ENCODE results near the gene CHRNA10.
"Not testable (repeated sequence)": the region's sequence is repeated elsewhere in the genome, so short reads cannot be mapped to it uniquely, and the experiment has no call there.

CHRNA10 gene

DNA sequence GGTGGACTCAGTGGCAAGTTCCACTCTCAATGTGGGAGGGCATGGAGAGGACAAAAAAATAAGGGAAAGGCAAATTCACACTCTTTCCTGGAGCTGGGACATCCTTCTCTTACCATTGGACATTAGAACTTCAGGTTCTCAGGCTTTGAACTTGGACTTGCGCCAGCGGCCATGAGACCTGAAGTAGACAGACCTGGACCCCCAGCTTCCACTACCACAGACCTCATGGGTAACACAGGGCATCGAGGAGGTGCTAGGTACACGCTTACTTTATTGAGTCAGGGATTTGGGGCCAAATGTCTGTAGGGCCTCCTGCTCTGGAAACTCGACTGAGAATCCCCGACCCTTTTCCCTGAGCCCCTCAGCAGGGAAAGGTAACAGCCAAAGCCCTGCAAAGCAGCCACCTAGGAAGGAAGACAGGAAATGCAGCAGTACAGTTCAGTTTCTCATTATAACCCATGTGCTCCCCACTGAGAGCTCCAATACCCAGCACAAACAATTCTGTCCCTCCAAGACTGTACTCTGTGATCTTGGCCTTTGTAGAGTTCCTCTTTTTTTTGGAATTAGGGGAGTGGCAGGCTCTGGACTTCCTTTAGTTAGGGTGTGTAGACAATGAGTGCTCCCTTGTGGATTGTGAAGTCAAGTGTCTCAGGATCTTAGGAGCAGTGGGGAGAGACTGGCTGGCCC is 5.7 kb downstream of the CHRNA10 start:
- no peak for DNase-seq (ENCODE audit: low spot score)

DNA sequence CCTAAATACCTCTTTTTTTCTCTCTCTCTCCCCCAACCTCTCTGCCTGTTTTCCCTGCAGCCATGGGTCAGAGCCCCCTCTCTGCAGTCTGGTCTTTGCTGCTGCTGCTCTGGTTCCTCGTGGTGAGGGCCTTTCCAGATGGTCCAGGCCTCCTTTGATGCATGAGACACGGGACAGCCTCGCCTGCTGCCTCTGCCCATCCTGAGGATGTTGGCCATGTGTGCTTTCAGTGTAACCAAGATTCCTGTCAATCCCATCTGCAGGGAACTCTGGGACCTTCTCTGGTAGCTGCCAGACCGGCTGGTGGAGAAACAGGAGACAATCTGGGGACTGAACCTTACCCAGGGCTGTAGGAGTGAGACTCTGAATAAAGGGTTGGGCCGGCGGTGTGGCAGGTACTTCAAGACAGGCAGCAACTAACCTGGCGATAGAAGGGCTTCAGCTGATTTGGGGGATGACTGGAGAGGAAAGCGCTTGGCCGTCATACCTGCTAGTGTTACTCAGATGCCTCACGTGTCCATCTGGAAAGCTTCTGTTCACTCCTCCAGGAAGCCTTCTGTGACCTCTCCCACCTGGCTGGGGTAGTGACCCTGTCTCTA is 7.1 kb downstream of the CHRNA10 start:
- no peak for DNase-seq (ENCODE audit: low spot score)

- DNase-seq (ENCODE audit: low spot score) = no peak
Measured at GRCh38 chr11:3662856-3663255, 8.3 kb downstream of the CHRNA10 start.

GRCh38 chr11:3660960-3661359 is 10.2 kb downstream of the CHRNA10 start:
- no peak for DNase-seq (ENCODE audit: low spot score)

DNA sequence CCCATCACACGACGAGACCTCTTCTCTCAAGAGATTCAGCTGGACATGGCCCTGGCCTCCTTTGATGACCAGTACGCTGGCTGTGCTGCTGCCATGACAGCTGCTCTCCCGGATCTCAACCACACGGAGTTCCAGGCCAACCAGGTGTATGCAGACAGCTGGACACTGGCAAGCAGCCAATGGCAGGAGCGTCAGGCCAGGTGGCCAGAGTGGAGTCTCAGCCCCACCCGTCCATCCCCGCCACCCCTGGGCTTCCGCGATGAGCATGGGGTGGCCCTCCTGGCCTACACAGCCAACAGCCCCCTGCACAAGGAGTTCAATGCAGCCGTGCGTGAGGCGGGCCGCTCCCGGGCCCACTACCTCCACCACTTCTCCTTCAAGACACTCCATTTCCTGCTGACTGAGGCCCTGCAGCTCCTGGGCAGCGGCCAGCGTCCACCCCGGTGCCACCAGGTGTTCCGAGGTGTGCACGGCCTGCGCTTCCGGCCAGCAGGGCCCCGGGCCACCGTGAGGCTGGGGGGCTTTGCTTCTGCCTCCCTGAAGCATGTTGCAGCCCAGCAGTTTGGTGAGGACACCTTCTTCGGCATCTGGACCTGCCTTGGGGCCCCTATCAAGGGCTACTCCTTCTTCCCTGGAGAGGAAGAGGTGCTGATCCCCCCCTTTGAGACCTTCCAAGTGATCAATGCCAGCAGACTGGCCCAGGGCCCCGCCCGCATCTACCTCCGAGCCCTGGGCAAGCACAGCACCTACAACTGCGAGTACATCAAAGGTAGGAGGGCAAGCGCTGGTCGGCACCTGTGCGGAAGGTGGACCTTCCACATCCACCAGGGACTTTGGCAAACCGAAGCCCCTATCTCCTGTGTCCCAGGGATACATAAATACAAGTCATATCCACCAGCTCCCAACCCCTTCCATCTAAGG is 11.3 kb downstream of the CHRNA10 start:
- no peak for DNase-seq (ENCODE audit: low spot score)

DNA sequence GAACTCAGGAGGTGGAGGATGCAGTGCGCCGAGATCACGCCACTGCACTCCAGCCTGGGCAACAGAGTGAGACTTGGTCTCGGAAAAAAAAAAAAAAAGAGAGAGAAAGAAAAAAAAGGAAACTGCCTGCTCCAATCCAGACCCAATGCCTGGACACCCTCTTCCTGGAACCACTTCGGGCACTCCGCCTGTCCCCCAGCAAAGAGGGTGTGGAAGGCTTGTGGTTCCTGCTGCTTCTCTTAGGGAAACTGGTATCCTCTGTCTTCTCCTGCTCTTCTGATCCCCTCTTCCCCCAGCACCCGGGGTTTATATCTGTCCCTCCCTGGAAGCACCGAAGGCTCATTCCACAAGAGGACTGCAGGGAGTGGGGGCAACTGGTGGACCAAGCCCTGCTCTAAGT is 12.9 kb downstream of the CHRNA10 start:
- DNase-seq (ENCODE audit: low spot score) = no peak

GRCh38 chr11:3657331-3657730 is 13.9 kb downstream of the CHRNA10 start:
- not testable (repeated sequence) for DNase-seq (ENCODE audit: low spot score)

GRCh38 chr11:3655547-3655946 is 15.6 kb downstream of the CHRNA10 start:
- no peak for DNase-seq (ENCODE audit: low spot score)

DNA sequence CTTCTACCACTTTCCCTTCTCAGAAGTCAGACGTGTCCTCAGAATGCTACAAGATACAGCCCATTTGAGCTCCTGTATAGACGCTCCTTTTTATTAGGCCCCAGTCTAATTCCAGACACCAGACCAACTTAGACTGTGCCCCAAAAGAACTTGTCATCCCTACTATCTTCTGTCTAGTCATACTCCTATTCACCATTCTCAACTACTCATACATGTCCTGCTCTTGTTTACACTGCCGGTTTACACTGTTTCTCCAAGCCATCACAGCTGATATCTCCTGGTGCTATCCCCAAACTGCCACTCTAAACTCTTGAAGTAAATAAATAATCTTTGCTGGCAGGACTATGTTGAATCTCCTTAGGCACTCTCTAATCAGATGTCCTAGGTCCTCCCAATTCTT is 18.7 kb downstream of the CHRNA10 start:
- not testable (repeated sequence) for DNase-seq (ENCODE audit: low spot score)

DNA sequence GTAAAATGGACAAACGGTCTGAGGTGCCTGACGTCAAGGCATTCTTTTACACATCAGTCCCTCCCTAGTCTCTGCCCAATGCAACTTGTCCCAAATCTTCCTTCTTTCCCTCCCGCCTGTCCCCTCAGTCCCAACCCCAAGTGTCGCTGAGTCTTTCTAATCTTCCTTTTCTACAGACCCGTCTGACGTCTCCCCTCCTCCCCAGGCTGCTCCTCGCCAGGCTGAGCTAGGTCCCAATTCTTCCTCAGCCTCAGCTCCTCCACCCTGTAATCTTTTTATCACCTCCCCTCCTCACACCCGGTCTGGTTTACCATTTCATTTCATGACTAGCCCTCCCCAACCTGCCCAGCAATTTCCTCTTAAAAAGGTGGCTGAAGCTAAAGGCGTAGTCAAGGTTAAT is 21.8 kb downstream of the CHRNA10 start:
- not testable (repeated sequence) for DNase-seq (ENCODE audit: low spot score)

GRCh38 chr11:3648843-3649242 is 22.3 kb downstream of the CHRNA10 start:
- not testable (repeated sequence) for DNase-seq (ENCODE audit: low spot score)

DNA sequence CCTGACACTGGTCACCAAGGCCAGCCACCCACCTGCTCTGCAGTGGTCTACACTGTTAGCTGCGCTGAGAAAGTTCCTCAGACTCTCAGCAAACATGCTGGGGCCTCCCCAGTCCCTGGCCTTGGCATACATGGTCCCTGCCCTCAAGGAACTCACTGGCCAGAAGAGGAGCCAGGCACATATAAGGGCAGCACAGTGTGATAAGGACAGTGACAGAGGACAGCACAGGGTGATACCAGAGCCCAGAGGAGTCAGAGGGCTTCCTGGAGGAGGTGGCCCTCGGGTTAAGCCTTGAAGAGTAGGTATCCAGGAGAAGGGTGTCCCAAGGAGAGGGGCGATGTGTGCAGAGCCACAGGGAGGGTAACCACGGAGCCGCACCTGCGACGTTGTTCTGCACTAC is 25.6 kb downstream of the CHRNA10 start:
- no peak for DNase-seq (ENCODE audit: low spot score)

GRCh38 chr11:3644817-3645235 is 26.4 kb downstream of the CHRNA10 start, which contains the start of gene ART1:
Gene ART1 (plus strand): TSS chr11:3645128. CDS start chr11:3659214, 14,086 bp downstream.
- no peak for DNase-seq (ENCODE audit: low spot score)

DNA sequence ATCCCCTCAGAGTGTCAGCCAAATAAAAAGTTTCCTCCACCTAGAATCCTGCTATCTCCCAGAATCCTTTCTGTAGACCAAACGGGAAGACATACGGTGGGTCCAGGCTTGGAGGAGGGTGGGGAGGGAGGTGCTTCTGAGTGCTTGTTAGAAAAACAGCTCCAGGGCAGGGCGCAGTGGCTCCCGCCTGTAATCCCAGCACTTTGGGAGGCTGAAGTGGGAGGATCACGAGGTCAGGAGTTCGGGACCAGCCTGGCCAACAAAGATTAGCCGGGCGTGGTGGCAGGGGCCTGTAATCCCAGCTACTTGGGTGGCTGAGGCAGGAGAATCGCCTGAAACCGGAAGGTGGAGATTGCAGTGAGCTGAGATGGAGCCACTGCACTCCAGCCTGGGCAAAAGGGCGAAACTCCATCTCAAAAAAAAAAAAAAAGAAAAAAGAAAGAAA is 28.1 kb downstream of the CHRNA10 start:
- not testable (repeated sequence) for DNase-seq (ENCODE audit: low spot score)

DNA sequence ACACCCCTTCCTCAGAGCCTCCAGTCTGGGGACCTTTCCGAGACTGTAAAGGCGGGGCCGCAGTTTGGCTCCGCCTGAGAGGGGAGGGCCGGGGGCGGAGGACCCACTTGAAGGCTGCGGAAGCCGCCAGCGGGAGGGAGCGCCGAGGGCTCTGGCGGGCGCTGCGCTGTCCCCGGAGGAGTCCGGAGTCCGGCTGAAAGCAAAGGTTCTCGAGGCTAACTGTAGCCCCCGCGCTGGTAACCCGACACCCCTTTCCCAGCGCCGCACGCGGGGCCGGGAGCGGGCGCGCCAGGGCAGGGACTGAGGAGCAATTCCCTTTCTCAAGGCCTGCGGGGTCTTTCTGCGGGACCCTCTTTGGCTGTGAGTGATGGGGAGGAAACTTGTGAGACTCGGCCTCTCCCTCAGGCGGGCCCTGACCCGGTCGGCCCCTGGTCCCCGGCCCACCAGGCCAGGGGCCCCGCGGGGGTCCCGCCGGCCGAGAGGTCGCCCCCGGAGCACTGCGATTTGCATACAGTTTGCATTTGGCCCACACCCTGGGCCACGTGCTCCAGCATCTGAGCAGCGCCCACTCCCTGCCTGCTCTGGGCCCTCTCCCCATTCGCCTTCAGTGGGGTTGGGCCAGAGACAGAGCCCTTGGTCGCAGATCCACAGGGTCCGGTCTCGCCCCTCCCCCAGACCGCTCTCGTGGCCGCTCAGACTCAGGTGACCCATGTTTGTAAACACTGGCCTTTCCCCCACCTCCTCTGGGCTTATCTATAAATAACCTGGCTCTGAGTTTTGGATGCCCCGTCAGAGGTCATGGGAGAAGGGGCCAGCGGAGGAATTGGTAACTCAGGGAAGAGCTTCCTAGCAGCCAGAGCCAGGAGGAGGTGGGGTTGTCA is 28.9 kb downstream of the CHRNA10 start:
- no peak for DNase-seq (ENCODE audit: low spot score)

- DNase-seq (ENCODE audit: low spot score) = no peak
Measured at GRCh38 chr11:3641701-3642070, 29.5 kb downstream of the CHRNA10 start, which contains the start of gene ART5. Gene ART5 (minus strand): TSS chr11:3641992. CDS start chr11:3641862, 130 bp downstream.

DNA sequence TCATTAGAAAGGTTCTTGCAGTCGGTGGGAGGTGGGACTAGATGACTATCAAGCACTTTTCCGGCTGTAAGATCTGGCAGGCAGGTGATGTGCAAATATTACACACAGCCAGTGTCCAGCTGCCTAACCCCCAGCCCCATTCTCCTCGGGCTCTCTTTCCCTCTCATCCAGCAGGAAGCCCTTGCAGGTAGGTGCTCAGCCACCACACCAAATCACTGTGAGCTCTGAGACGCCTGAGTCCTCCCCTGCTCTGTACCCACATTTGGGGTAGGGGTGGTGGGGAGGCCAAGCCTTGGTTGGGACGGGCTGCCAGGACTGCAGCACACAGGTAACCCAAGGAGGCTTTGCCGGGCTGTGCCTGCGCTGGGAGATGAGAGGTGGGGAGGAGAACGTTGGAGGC is 30.0 kb downstream of the CHRNA10 start:
- no peak for DNase-seq (ENCODE audit: low spot score)

DNA sequence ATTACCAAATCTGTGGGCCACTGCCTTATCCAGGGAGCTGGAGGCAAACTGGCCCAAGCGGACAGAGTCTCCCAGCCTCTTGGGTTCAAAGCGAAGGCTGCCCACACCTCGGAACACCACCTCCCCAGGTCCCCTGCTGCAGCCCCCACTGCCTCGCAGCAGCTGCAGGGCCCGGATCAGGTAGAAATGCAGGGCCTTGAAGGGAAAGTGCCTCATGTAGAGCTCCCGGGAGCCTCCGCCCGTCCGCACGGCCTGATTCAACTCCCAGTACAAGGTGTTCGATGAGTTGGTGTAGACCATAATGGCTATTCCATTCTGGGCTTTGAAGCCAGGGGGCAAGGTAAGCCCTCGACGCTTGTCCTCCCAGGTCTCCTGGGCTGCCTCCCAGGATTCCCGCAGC is 31.3 kb downstream of the CHRNA10 start:
- no peak for DNase-seq (ENCODE audit: low spot score)

GRCh38 chr11:3638513-3638912 is 32.7 kb downstream of the CHRNA10 start:
- no peak for DNase-seq (ENCODE audit: low spot score)

GRCh38 chr11:3637201-3637600 is 34.0 kb downstream of the CHRNA10 start:
- DNase-seq (ENCODE audit: low spot score) = no peak

DNA sequence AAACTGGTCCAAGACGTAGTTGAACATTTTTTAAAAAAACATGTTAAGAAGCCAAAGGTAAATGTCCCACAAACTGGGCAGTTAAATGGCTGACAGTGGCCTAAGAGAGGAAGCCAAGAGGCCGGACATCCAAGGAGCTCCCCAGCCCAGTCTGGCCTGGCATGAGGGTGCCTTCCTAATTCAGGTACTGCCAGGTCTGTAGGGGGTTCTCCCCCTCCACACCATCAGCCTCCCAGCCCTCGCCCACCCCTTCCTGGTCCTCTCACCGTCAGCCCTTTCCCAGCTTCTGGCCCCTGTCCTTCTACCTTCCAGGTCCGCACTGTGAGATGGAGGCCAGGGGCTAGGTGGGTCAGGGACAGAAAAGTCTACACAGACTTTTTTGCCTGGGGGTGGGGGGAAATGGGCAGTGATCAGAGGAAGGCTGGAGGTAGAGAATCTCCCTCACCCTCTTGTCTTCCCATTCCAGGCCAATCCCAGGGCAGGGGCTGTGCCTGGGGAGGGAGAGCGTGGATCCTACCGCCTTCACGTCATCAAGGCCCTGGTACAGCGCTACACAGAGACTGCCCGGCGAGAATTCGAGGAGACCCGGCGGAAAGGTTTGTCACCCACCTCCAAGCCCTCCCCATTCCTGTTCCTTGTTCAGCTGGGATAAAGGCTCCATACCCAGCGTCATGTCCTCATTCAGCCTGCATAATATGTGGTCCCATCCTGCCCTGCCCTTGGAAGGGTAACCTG is 35.4 kb downstream of the CHRNA10 start:
- no peak for DNase-seq (ENCODE audit: low spot score)

Measured in Ammon's horn (tissue), 1 donor.